ENCODE measurements around the gene IQSEC1.

- no peak for TF ChIP-seq CTCF (IDR thresholded peaks at IDR 0.05)
- no peak for TF ChIP-seq POLR2A (IDR thresholded peaks at IDR 0.05)
These were observed 6.4 kb downstream of the IQSEC1 start for GRCh38 chr3:13066834-13067233.

All from Peyer's patch (tissue), 4 donors.